HG03432 (cell line): Measurements from ENCODE around the gene DRC7.
"Not testable (repeated sequence)": the region's sequence is repeated elsewhere in the genome, so short reads cannot be mapped to it uniquely, and the experiment has no call there.

Experiments
- ATAC-seq: cut with Tn5 transposase; IDR thresholded peaks from one replicate; pipeline ENCODE4 v1.9.1; 2021; ENCODE audit warnings: mild to moderate bottlenecking, moderate library complexity; ENCODE audit not compliant: unreplicated experiment

The DRC7 gene

GRCh38 chr16:57658878-57659674 lies 35.5 kb upstream of the DRC7 start:
- ATAC-seq = no peak

DNA sequence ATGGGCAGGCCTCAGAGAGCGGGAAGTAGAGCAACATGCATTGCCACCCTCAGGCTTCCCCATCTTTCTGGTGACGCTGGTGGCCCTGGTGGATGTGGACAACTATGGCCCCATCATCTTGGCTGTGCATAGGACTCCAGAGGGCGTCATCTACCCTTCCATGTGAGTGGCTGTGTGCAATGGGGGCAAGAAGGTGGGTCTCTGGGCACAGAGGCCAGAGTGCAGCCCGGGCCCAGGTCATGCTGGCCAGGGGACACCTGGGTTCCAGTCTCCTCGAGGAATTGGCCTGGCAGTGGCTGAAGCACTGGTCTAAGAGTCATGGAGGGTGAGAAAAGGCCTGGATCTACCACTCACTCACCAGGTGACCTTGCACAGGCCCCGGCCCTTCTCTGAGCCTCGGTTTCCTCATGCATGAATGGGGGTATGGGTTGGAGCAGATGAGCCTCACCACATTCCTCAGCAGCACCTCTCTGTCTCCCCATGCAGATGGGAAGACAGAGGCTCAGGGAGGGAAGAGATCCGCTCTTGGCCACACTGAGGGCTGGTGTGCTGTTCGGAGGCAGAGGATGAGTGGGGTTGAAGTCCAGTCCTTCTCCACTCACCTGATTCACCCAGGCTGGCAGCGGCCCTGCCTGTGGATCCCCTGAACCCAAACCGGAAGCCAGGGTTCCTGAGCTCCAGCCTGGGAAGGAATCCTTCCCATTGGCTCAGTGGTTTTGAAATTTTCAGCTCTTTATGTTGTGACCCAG lies 33.7 kb upstream of the DRC7 start:
- ATAC-seq = no peak

GRCh38 chr16:57661510-57661909 lies 33.1 kb upstream of the DRC7 start:
- ATAC-seq = no peak

- no peak for ATAC-seq
Measured at GRCh38 chr16:57661936-57662906, 32.4 kb upstream of the DRC7 start.

- no peak for ATAC-seq
Measured at GRCh38 chr16:57663436-57663835, 31.2 kb upstream of the DRC7 start.

DNA sequence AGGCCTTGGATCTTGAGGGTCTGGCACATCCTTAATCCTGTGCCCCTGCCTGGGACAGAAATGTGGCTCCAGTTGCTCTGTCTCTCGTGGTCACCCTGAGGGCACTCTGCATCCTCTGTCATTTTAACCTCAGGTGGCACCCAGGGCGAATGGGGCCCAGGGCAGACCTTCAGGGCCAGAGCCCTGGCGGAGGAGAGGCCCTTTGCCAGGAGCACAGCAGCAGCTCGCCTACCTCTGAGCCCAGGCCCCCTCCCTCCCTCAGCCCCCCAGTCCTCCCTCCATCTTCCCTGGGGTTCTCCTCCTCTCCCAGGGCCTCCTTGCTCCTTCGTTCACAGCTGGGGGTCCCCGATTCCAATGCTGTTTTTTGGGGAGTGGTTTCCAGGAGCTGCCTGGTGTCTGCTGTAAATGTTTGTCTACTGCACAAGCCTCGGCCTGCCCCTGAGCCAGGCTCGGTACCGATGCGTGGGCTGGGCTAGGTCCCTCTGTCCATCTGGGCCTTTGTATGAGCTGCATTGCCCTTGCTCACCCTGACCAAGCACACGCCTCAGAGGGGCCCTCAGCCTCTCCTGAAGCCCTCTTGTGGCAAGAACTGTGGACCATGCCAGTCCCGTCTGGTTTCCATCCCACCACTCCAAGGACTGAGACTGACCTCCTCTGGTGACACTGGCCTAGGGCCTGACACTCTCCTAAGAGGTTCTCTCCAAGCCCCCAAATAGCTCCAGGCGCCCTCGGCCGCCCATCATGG lies 30.5 kb upstream of the DRC7 start:
- ATAC-seq = no peak

- no peak for ATAC-seq
Measured at GRCh38 chr16:57664662-57665025, 30.0 kb upstream of the DRC7 start.

DNA sequence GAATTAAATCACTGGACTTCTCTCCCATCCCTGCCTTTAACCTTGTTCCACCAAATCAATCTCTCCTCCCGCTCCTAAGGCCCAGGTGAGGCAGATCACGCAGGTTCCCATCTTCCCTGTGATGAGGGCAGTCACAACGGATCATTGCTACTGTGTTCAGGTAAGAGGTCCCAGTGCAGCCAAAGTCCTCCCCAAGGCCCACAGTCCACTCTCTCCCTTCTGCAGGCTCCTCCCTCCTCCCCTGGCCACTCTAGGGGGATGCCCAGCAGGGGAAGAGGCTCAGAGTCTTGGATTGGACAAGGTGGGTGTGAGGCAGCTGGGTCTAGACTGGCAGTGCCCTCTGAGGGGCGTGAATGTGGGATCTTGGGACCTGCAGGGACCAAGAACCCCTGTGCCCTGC lies 29.1 kb upstream of the DRC7 start:
- no peak for ATAC-seq

GRCh38 chr16:57666353-57667047 lies 28.1 kb upstream of the DRC7 start:
- no peak for ATAC-seq

- no peak for ATAC-seq
Measured at GRCh38 chr16:57667048-57667525, 27.5 kb upstream of the DRC7 start.

DNA sequence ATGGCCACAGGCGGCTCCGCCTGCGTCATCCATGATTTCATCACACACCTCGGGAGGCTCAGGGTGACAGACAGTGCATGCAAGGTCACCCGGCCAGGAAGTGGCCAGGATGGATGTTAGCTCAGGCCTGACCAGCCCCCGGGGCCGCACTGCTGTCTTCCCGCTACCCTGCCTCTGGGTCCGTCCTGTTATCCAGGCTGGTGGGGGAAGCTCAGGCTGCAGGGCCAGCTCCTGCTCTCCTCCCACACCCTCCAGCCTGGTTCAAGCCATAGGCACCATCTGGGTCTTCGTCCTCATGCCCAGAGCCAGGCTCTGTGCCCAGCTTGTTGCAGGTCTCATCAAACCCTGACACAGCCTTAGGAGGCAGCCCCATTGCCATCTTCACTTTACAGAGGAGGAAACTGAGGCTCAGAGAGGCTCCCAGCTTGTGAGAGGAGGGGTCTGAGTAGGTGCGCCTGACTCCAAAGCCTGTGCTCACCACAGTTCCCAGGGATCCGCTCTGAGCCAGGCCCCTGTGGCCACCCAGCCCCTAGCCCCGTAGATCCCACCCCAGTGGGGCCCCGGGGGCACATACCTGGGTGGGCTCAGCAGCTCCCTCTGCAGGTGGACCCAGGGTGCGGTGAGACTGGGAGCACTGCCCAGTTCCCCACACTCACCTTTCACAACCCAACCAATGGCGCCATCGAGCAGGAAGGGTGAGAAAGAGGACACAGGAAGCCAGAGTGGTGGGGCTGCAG lies 26.9 kb upstream of the DRC7 start:
- ATAC-seq = no peak

- ATAC-seq = no peak
Measured at GRCh38 chr16:57668263-57668571, 26.4 kb upstream of the DRC7 start, which contains the start of gene ADGRG3. TSS of gene ADGRG3 (plus strand) at chr16:57668306. CDS start at chr16:57668348, 42 bp downstream.

DNA sequence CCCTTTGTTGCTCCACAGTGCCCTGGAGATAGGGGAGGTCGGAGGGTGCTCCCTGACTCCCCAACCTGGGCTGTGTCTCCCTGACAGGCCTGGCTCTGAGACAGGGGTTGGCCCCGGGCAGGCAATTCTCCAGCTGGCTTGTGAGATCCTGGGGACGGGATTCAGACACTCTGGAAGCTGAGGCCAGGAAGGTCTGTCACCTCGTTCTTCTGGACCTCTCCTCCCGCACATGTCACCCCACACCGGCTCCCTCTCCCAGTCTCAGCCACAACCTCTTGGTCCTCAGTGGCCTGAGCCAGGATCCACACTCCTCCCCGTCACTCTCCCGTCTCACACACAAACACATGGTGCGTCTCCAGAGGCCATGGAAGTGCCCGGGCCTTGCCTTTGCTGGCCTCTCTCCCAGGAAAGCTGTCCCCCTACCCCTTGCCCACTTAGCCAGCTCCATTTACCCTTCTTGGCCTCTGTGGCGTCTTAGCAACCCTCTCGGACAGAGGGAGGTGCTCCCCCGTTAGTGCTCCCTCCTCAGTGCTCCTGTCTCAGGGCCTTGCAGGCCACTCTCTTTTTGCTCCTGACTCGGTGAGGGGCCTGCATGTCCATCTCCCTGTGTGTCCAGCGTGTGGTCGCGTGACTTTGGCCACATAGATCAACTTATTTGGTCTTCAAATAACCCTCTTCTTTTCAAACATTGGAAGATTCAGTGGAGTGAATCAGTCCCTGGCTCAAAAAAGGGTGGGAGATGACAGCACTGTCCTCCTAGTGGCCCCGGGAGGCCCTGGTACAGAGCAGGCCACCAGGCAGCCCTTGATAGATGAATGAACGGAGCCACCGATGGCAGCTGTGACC lies 25.8 kb upstream of the DRC7 start:
- no peak for ATAC-seq

DNA sequence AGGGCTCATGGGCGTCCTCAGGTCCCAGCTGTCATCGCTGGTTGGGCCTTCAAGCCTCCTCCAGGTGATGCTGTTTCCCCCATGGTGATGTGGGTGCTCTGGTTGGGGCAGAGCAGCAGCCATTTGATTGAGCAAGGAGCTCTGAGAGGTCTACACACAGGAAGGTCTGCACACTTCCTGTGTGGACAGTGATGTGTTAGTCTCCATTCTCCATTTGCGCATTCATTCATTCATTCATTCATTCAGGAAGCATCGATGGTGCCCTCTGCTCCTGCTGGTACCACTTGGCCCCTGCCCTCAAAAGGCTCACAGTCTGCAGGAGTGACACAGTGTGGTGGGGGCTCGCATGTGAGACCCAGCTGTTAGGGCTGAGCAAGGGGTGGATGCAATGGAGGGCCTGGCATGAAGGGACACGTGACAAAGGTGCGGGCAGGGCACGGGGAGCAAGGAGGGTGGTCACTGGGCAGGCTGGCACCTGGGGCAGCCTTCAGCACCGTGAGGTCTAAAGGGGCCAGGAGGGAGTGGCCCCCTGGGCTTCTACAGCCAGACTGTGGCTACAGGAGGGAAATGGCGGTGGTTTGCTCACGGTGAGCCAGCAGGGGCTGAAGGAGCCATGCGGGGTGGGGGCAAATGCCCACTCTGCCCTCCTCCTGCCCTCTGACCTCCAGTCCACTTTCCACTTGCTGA lies 25.0 kb upstream of the DRC7 start:
- no peak for ATAC-seq

GRCh38 chr16:57670196-57670595 lies 24.4 kb upstream of the DRC7 start:
- ATAC-seq = no peak

- ATAC-seq = not testable (repeated sequence)
Measured at GRCh38 chr16:57671451-57671850, 23.2 kb upstream of the DRC7 start.

- ATAC-seq = no peak
Measured at GRCh38 chr16:57672416-57672815, 22.2 kb upstream of the DRC7 start.

- ATAC-seq = no peak
Measured at GRCh38 chr16:57672824-57673223, 21.8 kb upstream of the DRC7 start.
